Trophoblast cell (in vitro differentiated cells and primary cell): Measurements from ENCODE around the gene PRDM16.

ENCODE experiments used
- DNase-seq, 2 donors: peaks; one replicate each; pipeline ENCODE4 v3.0.0-alpha.2; 2016
- H2AFZ ChIP-seq: 2 replicates; pipeline ENCODE4 v1.6.1; 2013; ENCODE audit warnings: low read length, moderate library complexity, mild to moderate bottlenecking; ENCODE audit not compliant: insufficient read depth, poor library complexity
- H2AK5ac ChIP-seq: 2 replicates; pipeline ENCODE4 v1.6.1; 2013; ENCODE audit warnings: mild to moderate bottlenecking, low read length
- H2BK120ac ChIP-seq: 2 replicates; pipeline ENCODE4 v1.6.1; 2013; ENCODE audit warnings: low read length, mild to moderate bottlenecking, moderate library complexity; ENCODE audit not compliant: insufficient read depth, poor library complexity
- H2BK12ac ChIP-seq: 2 replicates; pipeline ENCODE4 v1.6.1; 2013; ENCODE audit warnings: mild to moderate bottlenecking, low read length, moderate library complexity
- H2BK5ac ChIP-seq: 2 replicates; pipeline ENCODE4 v1.6.1; 2013; ENCODE audit warnings: low read length, low read depth, moderate library complexity, mild to moderate bottlenecking; ENCODE audit not compliant: poor library complexity
- H3K14ac ChIP-seq: 2 replicates; pipeline ENCODE4 v1.6.1; 2013; ENCODE audit warnings: mild to moderate bottlenecking, low read length
- H3K18ac ChIP-seq: 2 replicates; pipeline ENCODE4 v1.6.1; 2013; ENCODE audit warnings: mild to moderate bottlenecking, low read length
- H3K23ac ChIP-seq: 2 replicates; pipeline ENCODE4 v1.6.1; 2013; ENCODE audit warnings: low read length
- H3K27ac ChIP-seq: 2 replicates; pipeline ENCODE4 v1.5.1; 2013; ENCODE audit warnings: low read depth, mild to moderate bottlenecking, inconsistent platforms, low read length, moderate library complexity
- H3K27me3 ChIP-seq: 2 replicates; pipeline ENCODE4 v1.6.1; 2013; ENCODE audit warnings: inconsistent platforms, mild to moderate bottlenecking, low read length, moderate library complexity; ENCODE audit not compliant: insufficient read depth
- H3K36me3 ChIP-seq, 2 experiments: 1 replicate in 1 of 2; 2 replicates in 1 of 2; pipeline ENCODE4 v1.6.1; 2013; ENCODE audit warnings: low read length in 2 of 2, mild to moderate bottlenecking in 2 of 2, moderate library complexity in 1 of 2; ENCODE audit not compliant: insufficient read depth in 2 of 2, control insufficient read depth in 1 of 2
- H3K4ac ChIP-seq: 2 replicates; pipeline ENCODE4 v1.6.1; 2013; ENCODE audit warnings: low read depth, mild to moderate bottlenecking, low read length, moderate library complexity
- H3K4me1 ChIP-seq, 2 experiments: 1 replicate in 1 of 2; 2 replicates in 1 of 2; pipeline ENCODE4 v1.6.1; 2013; ENCODE audit warnings: low read length in 2 of 2, mild to moderate bottlenecking in 2 of 2, moderate library complexity in 1 of 2; ENCODE audit not compliant: insufficient read depth in 2 of 2, control insufficient read depth in 1 of 2
- H3K4me2 ChIP-seq: 2 replicates; pipeline ENCODE4 v1.6.1; 2013; ENCODE audit warnings: inconsistent platforms, mild to moderate bottlenecking, low read length, moderate library complexity
- H3K4me3 ChIP-seq: 2 replicates; pipeline ENCODE4 v1.5.1; 2013; ENCODE audit warnings: mild to moderate bottlenecking, low read depth, low read length, inconsistent platforms
- H3K79me1 ChIP-seq: one replicate; pipeline ENCODE4 v1.6.1; 2013; ENCODE audit warnings: low read length
- H3K79me2 ChIP-seq: 2 replicates; pipeline ENCODE4 v1.6.1; 2013; ENCODE audit warnings: low read length, mild to moderate bottlenecking; ENCODE audit not compliant: control insufficient read depth, insufficient read depth, poor library complexity
- H3K9ac ChIP-seq: 2 replicates; pipeline ENCODE4 v1.6.1; 2013; ENCODE audit warnings: mild to moderate bottlenecking, low read length
- H3K9me3 ChIP-seq: 2 replicates; pipeline ENCODE4 v1.6.1; 2013; ENCODE audit warnings: low read depth, mild to moderate bottlenecking, control low read depth, inconsistent platforms, low read length; ENCODE audit not compliant: insufficient read depth
- H4K12ac ChIP-seq: 2 replicates; pipeline ENCODE4 v1.6.1; 2013; ENCODE audit warnings: low read depth, mild to moderate bottlenecking, low read length, moderate library complexity
- H4K8ac ChIP-seq: 2 replicates; pipeline ENCODE4 v1.6.1; 2013; ENCODE audit warnings: low read depth, mild to moderate bottlenecking, low read length, moderate library complexity
- H4K91ac ChIP-seq: one replicate; pipeline ENCODE4 v1.6.1; 2013; ENCODE audit warnings: low read depth, mild to moderate bottlenecking, low read length, moderate library complexity
- WGBS: extraction: QIAGEN DNeasy Blood & Tissue Kit; methylation state at CpG from one replicate; pipeline ENCODE4 v1.1.7; 2013; ENCODE audit warnings: missing lambda C conversion rate; ENCODE audit not compliant: insufficient read length, insufficient coverage; ENCODE audit errors: extremely low coverage; 5-methylcytosine and 5-hydroxymethylcytosine counted together

The PRDM16 gene

GRCh38 chr1:3451994-3452865, 383.2 kb downstream of the PRDM16 start:
- Histone ChIP-seq H2AK5ac (no peak overlapping the region), H3K9ac (no peak overlapping the region), H3K9me3 (no peaks in the 10 kb centered on the region), H4K12ac (no peak overlapping the region), H2BK120ac (no peak overlapping the region), H2BK5ac (no peak overlapping the region), H3K14ac (no peak overlapping the region), H2BK12ac (no peak overlapping the region), H3K4me2 (no peak overlapping the region), H3K18ac (no peak overlapping the region), H3K79me1 (peaks cover 8% of the 10 kb centered on the region), H3K4me1 (peaks cover 8 to 13% of the 10 kb centered on the region in 2 experiments), H3K36me3 (no peaks in the 10 kb centered on the region), H3K23ac (no peak overlapping the region), H3K27me3 (no peaks in the 10 kb centered on the region), H3K27ac (no peak overlapping the region), H3K79me2 (peaks cover 2% of the 10 kb centered on the region), H2AFZ (no peak overlapping the region), H3K4ac (no peak overlapping the region), H4K8ac (no peak overlapping the region), H4K91ac (no peak overlapping the region), H3K4me3 (peak overlapping the region; percentile 33)
- WGBS, result no CpG with 5 or more reads among the region's 23 CpGs
- DNase-seq, result no peak

- WGBS, result no CpG with 5 or more reads among the region's 5 CpGs
- no peak overlapping the region for H4K8ac ChIP-seq
These were observed 383.8 kb downstream of the PRDM16 start for GRCh38 chr1:3452866-3453175.

GRCh38 chr1:3453203-3453761, 384.3 kb downstream of the PRDM16 start:
- WGBS, result no CpG with 5 or more reads among the region's 18 CpGs
- Histone ChIP-seq H4K12ac (no peak overlapping the region), H2AFZ (no peak overlapping the region), H3K27ac (no peak overlapping the region), H3K79me2 (peaks cover 2% of the 10 kb centered on the region), H3K4ac (no peak overlapping the region), H4K91ac (peak overlapping the region; percentile 16), H3K4me2 (no peak overlapping the region), H2BK5ac (no peak overlapping the region), H3K9ac (no peak overlapping the region), H3K4me3 (no peak overlapping the region), H3K23ac (no peak overlapping the region), H3K18ac (no peak overlapping the region), H2AK5ac (no peak overlapping the region), H3K9me3 (no peaks in the 10 kb centered on the region), H3K36me3 (no peaks in the 10 kb centered on the region), H3K4me1 (peaks cover 8 to 13% of the 10 kb centered on the region in 2 experiments), H3K79me1 (peaks cover 8% of the 10 kb centered on the region), H4K8ac (no peak overlapping the region), H3K14ac (no peak overlapping the region), H3K27me3 (no peaks in the 10 kb centered on the region), H2BK12ac (no peak overlapping the region), H2BK120ac (no peak overlapping the region)
- peak; percentile 48 to 81 for DNase-seq

More at GRCh38 chr1:3452866-3453175, 383.8 kb downstream of the PRDM16 start:
- no peak overlapping the region for H4K91ac ChIP-seq
- H3K27ac ChIP-seq, result no peak overlapping the region
- no peak overlapping the region for H3K4ac ChIP-seq
- H4K12ac ChIP-seq, result no peak overlapping the region
- H2AK5ac ChIP-seq, result no peak overlapping the region
- no peak overlapping the region for H2BK5ac ChIP-seq
- H3K23ac ChIP-seq, result no peak overlapping the region
- peaks cover 8% of the 10 kb centered on the region for H3K79me1 ChIP-seq
- no peak overlapping the region for H3K4me2 ChIP-seq
- H3K18ac ChIP-seq, result no peak overlapping the region
- H3K9me3 ChIP-seq, result no peaks in the 10 kb centered on the region
- no peak overlapping the region for H3K9ac ChIP-seq
- peaks cover 2% of the 10 kb centered on the region for H3K79me2 ChIP-seq
- H2BK12ac ChIP-seq, result no peak overlapping the region
- H3K4me1 ChIP-seq, result peaks cover 8 to 13% of the 10 kb centered on the region in 2 experiments
- H3K14ac ChIP-seq, result no peak overlapping the region
- H3K27me3 ChIP-seq, result no peaks in the 10 kb centered on the region
- no peak overlapping the region for H3K4me3 ChIP-seq
- H2BK120ac ChIP-seq, result no peak overlapping the region
- H2AFZ ChIP-seq, result no peak overlapping the region
- no peak for DNase-seq
- H3K36me3 ChIP-seq, result no peaks in the 10 kb centered on the region

- Histone ChIP-seq H3K36me3 (no peaks in the 10 kb centered on the region), H3K79me1 (peaks cover 8% of the 10 kb centered on the region), H3K4me3 (peak within 1 kb of the TSS; percentile 76), H3K4me1 (peaks cover 8 to 18% of the 10 kb centered on the region in 2 experiments), H3K27me3 (no peaks in the 10 kb centered on the region), H4K12ac (no peak within 1 kb of the TSS), H3K4ac (no peak within 1 kb of the TSS), H3K18ac (peak within 1 kb of the TSS; percentile 52), H3K9ac (no peak within 1 kb of the TSS), H3K27ac (peak within 1 kb of the TSS; percentile 63), H2BK120ac (peak within 1 kb of the TSS; percentile 11), H4K8ac (peak within 1 kb of the TSS; percentile 72), H3K79me2 (peaks cover 2% of the 10 kb centered on the region), H2AFZ (peak within 1 kb of the TSS; percentile 57), H2BK12ac (peak within 1 kb of the TSS; percentile 47), H3K9me3 (no peaks in the 10 kb centered on the region), H2BK5ac (peak within 1 kb of the TSS; percentile 57), H2AK5ac (peak within 1 kb of the TSS; percentile 42), H3K4me2 (peak within 1 kb of the TSS; percentile 82), H4K91ac (peak within 1 kb of the TSS; percentile 82), H3K14ac (peak within 1 kb of the TSS; percentile 55), H3K23ac (no peak within 1 kb of the TSS)
- WGBS, result no CpG with 5 or more reads among the region's 84 CpGs
- peak; percentile 90 to 94 for DNase-seq
These were observed 385.1 kb downstream of the PRDM16 start, which contains the start of gene ARHGEF16 for GRCh38 chr1:3453891-3454810. Gene ARHGEF16 (plus strand): TSS chr1:3454665. CDS start chr1:3463085, 8,420 bp downstream.
